H9 (cell line): ENCODE measurements around the gene MRPL20. TPM values are rescaled to one million over a fixed set of nuclear protein-coding genes. Genes with fewer than 3 reads are reported as not detected.

Experiments used
- DNase-seq: peaks from one replicate; pipeline ENCODE4 v3.0.0-alpha.2; 2017
- H2AFZ ChIP-seq: one replicate; pipeline ENCODE4 v1.6.1; 2013; ENCODE audit warnings: mild to moderate bottlenecking, low read length, control low read depth, moderate library complexity
- H2AK5ac ChIP-seq: 2 replicates; pipeline ENCODE4 v1.6.1; 2013; ENCODE audit warnings: low read length, control low read depth, mixed read lengths; ENCODE audit not compliant: insufficient read length
- H2BK120ac ChIP-seq: one replicate; pipeline ENCODE4 v1.6.1; 2013; ENCODE audit warnings: low read depth, mild to moderate bottlenecking, low read length, control low read depth, inconsistent platforms; ENCODE audit not compliant: poor library complexity, severe bottlenecking
- H2BK12ac ChIP-seq: 2 replicates; pipeline ENCODE4 v1.6.1; 2013; ENCODE audit warnings: low read length, control low read depth, mixed read lengths, low read depth; ENCODE audit not compliant: insufficient read length
- H2BK15ac ChIP-seq: 2 replicates; pipeline ENCODE4 v1.6.1; 2013; ENCODE audit warnings: low read depth, low read length, control low read depth
- H2BK20ac ChIP-seq: one replicate; pipeline ENCODE4 v1.6.1; 2013; ENCODE audit warnings: low read depth, mild to moderate bottlenecking, low read length, control low read depth, inconsistent platforms; ENCODE audit not compliant: poor library complexity, severe bottlenecking
- H2BK5ac ChIP-seq: 2 replicates; pipeline ENCODE4 v1.6.1; 2013; ENCODE audit warnings: low read length, control low read depth, mixed read lengths; ENCODE audit not compliant: insufficient read length
- H3K14ac ChIP-seq: 2 replicates; pipeline ENCODE4 v1.6.1; 2013; ENCODE audit warnings: low read length, control low read depth; ENCODE audit not compliant: insufficient read depth
- H3K18ac ChIP-seq: 2 replicates; pipeline ENCODE4 v1.6.1; 2013; ENCODE audit warnings: low read depth, mild to moderate bottlenecking, mixed read lengths, low read length, control low read depth; ENCODE audit not compliant: insufficient read length
- H3K23ac ChIP-seq: 2 replicates; pipeline ENCODE4 v1.6.1; 2013; ENCODE audit warnings: low read length, control low read depth, mixed read lengths, low read depth; ENCODE audit not compliant: insufficient read length
- H3K23me2 ChIP-seq: 2 replicates; pipeline ENCODE4 v1.6.1; 2013; ENCODE audit warnings: low read depth, mild to moderate bottlenecking, mixed read lengths, low read length, control low read depth; ENCODE audit not compliant: insufficient read length, poor library complexity, severe bottlenecking
- H3K27ac ChIP-seq: 2 replicates; pipeline ENCODE4 v1.5.1; 2013; ENCODE audit warnings: low read length, control low read depth, mixed read lengths, low read depth; ENCODE audit not compliant: insufficient read length
- H3K27me3 ChIP-seq: 2 replicates; pipeline ENCODE4 v1.6.1; 2013; ENCODE audit warnings: low read length, control low read depth, inconsistent platforms; ENCODE audit not compliant: insufficient read depth
- H3K4ac ChIP-seq: 2 replicates; pipeline ENCODE4 v1.6.1; 2013; ENCODE audit warnings: low read depth, mild to moderate bottlenecking, control low read depth, inconsistent platforms, low read length, moderate library complexity
- H3K4me1 ChIP-seq: 2 replicates; pipeline ENCODE4 v1.6.1; 2013; ENCODE audit warnings: low read length, control low read depth, inconsistent platforms; ENCODE audit not compliant: insufficient read depth
- H3K4me2 ChIP-seq: 2 replicates; pipeline ENCODE4 v1.6.1; 2013; ENCODE audit warnings: low read length, control low read depth, mixed read lengths; ENCODE audit not compliant: insufficient read length, insufficient read depth
- H3K56ac ChIP-seq: 2 replicates; pipeline ENCODE4 v1.6.1; 2013; ENCODE audit warnings: low read depth, mild to moderate bottlenecking, mixed read lengths, low read length, control low read depth; ENCODE audit not compliant: insufficient read length
- H3K79me1 ChIP-seq: 2 replicates; pipeline ENCODE4 v1.6.1; 2013; ENCODE audit warnings: low read depth, mild to moderate bottlenecking, moderate library complexity, low read length, control low read depth, inconsistent platforms; ENCODE audit not compliant: insufficient read depth, poor library complexity, severe bottlenecking
- H3K79me2 ChIP-seq: 2 replicates; pipeline ENCODE4 v1.6.1; 2013; ENCODE audit warnings: low read length, control low read depth, inconsistent platforms; ENCODE audit not compliant: insufficient read depth
- H3K9ac ChIP-seq: 2 replicates; pipeline ENCODE4 v1.6.1; 2013; ENCODE audit warnings: low read length, control low read depth, mixed read lengths; ENCODE audit not compliant: insufficient read length; ENCODE audit errors: extremely low read depth
- H3K9me3 ChIP-seq: one replicate; pipeline ENCODE4 v1.6.1; 2013; ENCODE audit warnings: low read depth, low read length, inconsistent platforms; ENCODE audit not compliant: control insufficient read depth
- H3T11ph ChIP-seq: one replicate; pipeline ENCODE4 v1.6.1; 2013; ENCODE audit warnings: mild to moderate bottlenecking, low read length, control low read depth, inconsistent platforms
- H4K20me1 ChIP-seq: one replicate; pipeline ENCODE4 v1.6.1; 2013; ENCODE audit not compliant: control insufficient read depth, insufficient read length, insufficient read depth
- H4K5ac ChIP-seq: 2 replicates; pipeline ENCODE4 v1.6.1; 2013; ENCODE audit warnings: low read depth, mild to moderate bottlenecking, mixed read lengths, low read length, control low read depth; ENCODE audit not compliant: insufficient read length
- H4K8ac ChIP-seq: replicated peaks from 2 replicates; pipeline ENCODE4 v1.6.1; 2013; ENCODE audit warnings: low read length, control low read depth, mixed read lengths, low read depth; ENCODE audit not compliant: insufficient read length
- H4K91ac ChIP-seq: 2 replicates; pipeline ENCODE4 v1.6.1; 2013; ENCODE audit warnings: low read depth, mild to moderate bottlenecking, moderate library complexity, mixed read lengths, low read length, control low read depth; ENCODE audit not compliant: insufficient read length
- H3K27ac Mint-ChIP-seq, 3 experiments: 2 replicates in 2 of 3; 3 replicates in 1 of 3; pipeline ENCODE4 v1.8.0; 2020 to 2021; ENCODE audit warnings: mixed read lengths in 3 of 3, mild to moderate bottlenecking in 1 of 3, moderate library complexity in 1 of 3
- H3K27me3 Mint-ChIP-seq: 2 replicates; pipeline ENCODE4 v1.8.0; 2021; ENCODE audit warnings: low read depth, mild to moderate bottlenecking, moderate library complexity, mixed read lengths
- H3K36me3 Mint-ChIP-seq, 3 experiments: 2 replicates in 2 of 3; 3 replicates in 1 of 3; pipeline ENCODE4 v1.8.0; 2020 to 2021; ENCODE audit warnings: low read depth in 3 of 3, mixed read lengths in 3 of 3; ENCODE audit not compliant: insufficient read depth in 1 of 3
- H3K4me1 Mint-ChIP-seq, 2 experiments: 2 replicates each; pipeline ENCODE4 v1.8.0; 2020; ENCODE audit warnings: mixed read lengths in 2 of 2
- H3K4me3 Mint-ChIP-seq, 2 experiments: 2 replicates in 1 of 2; 3 replicates in 1 of 2; pipeline ENCODE4 v1.8.0; 2020 to 2021; ENCODE audit warnings: mild to moderate bottlenecking in 2 of 2, mixed read lengths in 2 of 2, moderate library complexity in 1 of 2
- H3K9me3 Mint-ChIP-seq, 2 experiments: 2 replicates in 1 of 2; 3 replicates in 1 of 2; pipeline ENCODE4 v1.8.0; 2020; ENCODE audit warnings: mild to moderate bottlenecking in 2 of 2, mixed read lengths in 2 of 2, moderate library complexity in 1 of 2
- CTCF ChIP-seq: fragments of 200-600 bp; sonication (generic); conservative IDR thresholded peaks from 3 replicates; pipeline ENCODE4 v1.8.0; 2021; ENCODE audit warnings: antibody characterized with exemption, mild to moderate bottlenecking
- WGBS: extraction: QIAGEN DNeasy Blood & Tissue Kit; methylation state at CpG from one replicate; pipeline ENCODE4 v1.1.7; 2013; ENCODE audit warnings: missing lambda C conversion rate, low lambda C conversion rate, mixed read lengths; ENCODE audit not compliant: insufficient read length; ENCODE audit errors: extremely low coverage; 5-methylcytosine and 5-hydroxymethylcytosine counted together
- total RNA-seq: library from RNA; stranded (reverse); gene quantifications from 2 replicates; pipeline ENCODE4 v1.2.1, GENCODE V29; 2021

The MRPL20 gene
- total RNA-seq, 1 experiment from 2014 or later, result 162 TPM

- H3K27ac Mint-ChIP-seq, result no peak overlapping the region
- no CpG with 5 or more reads among the region's 12 CpGs for whole genome bisulfite sequencing
- no peak overlapping the region for H3K4ac ChIP-seq
Observed at GRCh38 chr1:1391225-1391624, 15.9 kb downstream of the MRPL20 start.

More at GRCh38 chr1:1391225-1391624, 15.9 kb downstream of the MRPL20 start:
- no peaks in the 10 kb centered on the region for H3K9me3 ChIP-seq
- H4K20me1 ChIP-seq, result no peaks in the 10 kb centered on the region
- no peak overlapping the region for H4K8ac ChIP-seq
- H4K91ac ChIP-seq, result no peak overlapping the region
- H2AFZ ChIP-seq, result no peak overlapping the region
- H3K56ac ChIP-seq, result no peak overlapping the region
- Mint-ChIP-seq H3K27me3 (no peaks in the 10 kb centered on the region), H3K9me3 (no peaks in the 10 kb centered on the region), H3K4me3 (no peak overlapping the region), H3K36me3 (peaks cover 79 to 98% (median 96%) of the 10 kb centered on the region in 3 experiments), H3K4me1 (no peaks in the 10 kb centered on the region)
- no peak overlapping the region for H3K18ac ChIP-seq
- H2BK5ac ChIP-seq, result no peak overlapping the region
- H2BK120ac ChIP-seq, result no peak overlapping the region
- H3K27me3 ChIP-seq, result no peaks in the 10 kb centered on the region
- no peak overlapping the region for H2AK5ac ChIP-seq
- H3K27ac ChIP-seq, result no peak overlapping the region
- no peak for DNase-seq
- H3K14ac ChIP-seq, result no peak overlapping the region
- H3K79me1 ChIP-seq, result no peaks in the 10 kb centered on the region
- H3K9ac ChIP-seq, result no peak overlapping the region
- TF ChIP-seq CTCF, result no peak
- H3K4me2 ChIP-seq, result no peak overlapping the region
- H3K4me1 ChIP-seq, result no peaks in the 10 kb centered on the region
- no peak overlapping the region for H2BK20ac ChIP-seq
- H3T11ph ChIP-seq, result no peak overlapping the region
- H3K79me2 ChIP-seq, result no peaks in the 10 kb centered on the region
- H3K23ac ChIP-seq, result no peak overlapping the region
- H3K23me2 ChIP-seq, result no peaks in the 10 kb centered on the region
- H2BK15ac ChIP-seq, result no peak overlapping the region
- H2BK12ac ChIP-seq, result no peak overlapping the region
- H4K5ac ChIP-seq, result no peak overlapping the region
